ENCODE measurements around the gene SPOCK1. TPM values are rescaled to one million over a fixed set of nuclear protein-coding genes. Genes with fewer than 3 reads are reported as not detected.
A peak's percentile ranks its signal among the peaks of the same experiment; 100 is the strongest.

Gene SPOCK1
- total RNA-seq, 4 donors from 2014 or later, result 22.7 to 117 (median 41.8) TPM

DNA sequence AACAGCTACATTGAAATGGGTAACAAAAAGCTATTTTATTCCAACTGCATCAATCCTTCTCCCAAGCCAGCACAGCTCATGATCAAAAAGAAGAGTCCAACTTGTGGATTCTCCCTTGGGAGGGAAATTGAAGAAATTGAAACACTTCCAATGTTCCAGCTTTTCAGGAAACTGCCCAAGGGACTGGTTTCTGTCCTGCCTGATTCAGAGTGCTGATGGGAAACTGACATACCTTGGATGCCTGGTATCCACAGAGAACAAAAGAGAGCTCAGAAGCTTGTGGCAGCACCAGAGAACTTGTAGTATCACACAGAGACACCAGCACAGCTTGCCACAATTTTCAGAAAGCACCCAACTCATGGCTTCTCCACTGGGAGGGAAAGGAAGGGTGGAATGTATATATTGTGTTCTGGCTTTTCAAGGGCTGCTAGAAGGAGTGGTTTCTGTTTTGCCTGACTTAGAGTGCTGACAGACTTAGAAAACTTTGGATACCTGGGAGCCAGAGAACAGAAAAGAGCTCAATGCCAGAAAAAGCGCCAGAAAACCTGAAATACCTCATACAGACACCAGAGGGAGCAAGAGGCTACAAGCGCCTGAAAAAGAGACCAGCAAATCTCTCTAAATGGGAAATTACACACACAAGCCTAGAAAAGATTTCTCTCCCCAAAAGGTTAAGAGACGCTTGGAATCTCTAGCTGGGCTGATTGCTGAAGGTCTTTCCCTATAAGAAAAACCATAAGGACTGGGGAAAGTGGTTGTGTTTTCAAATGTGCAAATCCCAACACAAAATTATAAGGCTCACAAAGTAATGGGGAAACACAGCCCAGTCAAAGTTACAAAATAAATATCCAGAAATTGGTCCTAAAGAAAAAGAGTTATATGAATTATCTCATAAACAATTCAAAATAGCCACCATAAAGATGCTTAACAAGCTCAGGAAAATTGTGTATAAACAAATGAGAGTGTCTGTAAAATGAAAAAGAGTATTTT is 178.8 kb downstream of the SPOCK1 start:
- no peak for ATAC-seq (ENCODE audit: low FRiP score)
- DNase-seq (ENCODE audit: low spot score), result no peak
- TF ChIP-seq, protein P1, sequence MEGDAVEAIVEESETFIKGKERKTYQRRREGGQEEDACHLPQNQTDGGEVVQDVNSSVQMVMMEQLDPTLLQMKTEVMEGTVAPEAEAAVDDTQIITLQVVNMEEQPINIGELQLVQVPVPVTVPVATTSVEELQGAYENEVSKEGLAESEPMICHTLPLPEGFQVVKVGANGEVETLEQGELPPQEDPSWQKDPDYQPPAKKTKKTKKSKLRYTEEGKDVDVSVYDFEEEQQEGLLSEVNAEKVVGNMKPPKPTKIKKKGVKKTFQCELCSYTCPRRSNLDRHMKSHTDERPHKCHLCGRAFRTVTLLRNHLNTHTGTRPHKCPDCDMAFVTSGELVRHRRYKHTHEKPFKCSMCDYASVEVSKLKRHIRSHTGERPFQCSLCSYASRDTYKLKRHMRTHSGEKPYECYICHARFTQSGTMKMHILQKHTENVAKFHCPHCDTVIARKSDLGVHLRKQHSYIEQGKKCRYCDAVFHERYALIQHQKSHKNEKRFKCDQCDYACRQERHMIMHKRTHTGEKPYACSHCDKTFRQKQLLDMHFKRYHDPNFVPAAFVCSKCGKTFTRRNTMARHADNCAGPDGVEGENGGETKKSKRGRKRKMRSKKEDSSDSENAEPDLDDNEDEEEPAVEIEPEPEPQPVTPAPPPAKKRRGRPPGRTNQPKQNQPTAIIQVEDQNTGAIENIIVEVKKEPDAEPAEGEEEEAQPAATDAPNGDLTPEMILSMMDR (IDR thresholded peaks at IDR 0.05), result peak in 2 of 3 donors; percentile 16 to 76

GRCh38 chr5:137318027-137318426 is 181.1 kb downstream of the SPOCK1 start:
- no peak for DNase-seq (ENCODE audit: low spot score)
- TF ChIP-seq, protein P1 (IDR thresholded peaks at IDR 0.05), result no peak
- no peak for ATAC-seq (ENCODE audit: low FRiP score)

DNA sequence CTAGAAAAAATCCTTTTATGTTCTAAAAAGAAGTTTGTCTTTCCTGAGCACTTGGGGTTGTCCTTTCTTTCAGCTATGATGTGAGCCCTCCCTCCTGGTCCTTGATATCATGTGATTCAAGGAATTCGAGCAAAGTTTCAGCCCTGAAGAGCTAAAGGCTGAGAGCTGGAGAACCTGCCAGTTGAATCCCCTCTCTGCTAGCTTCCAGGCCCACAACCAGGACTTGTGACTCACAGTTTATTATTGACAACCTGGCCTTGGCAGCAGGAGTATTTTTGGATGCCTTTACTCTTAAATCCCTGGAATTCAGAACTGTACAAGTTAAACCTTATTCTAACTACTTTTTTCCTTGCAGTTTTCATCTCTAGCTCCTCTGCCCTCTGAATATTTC is 182.8 kb downstream of the SPOCK1 start:
- DNase-seq (ENCODE audit: low spot score) (no peak), ATAC-seq (ENCODE audit: low FRiP score) (no peak)
- TF ChIP-seq, protein P1 (IDR thresholded peaks at IDR 0.05), result no peak

GRCh38 chr5:137315534-137316345 is 183.4 kb downstream of the SPOCK1 start:
- ATAC-seq (ENCODE audit: low FRiP score) (no peak), DNase-seq (ENCODE audit: low spot score) (no peak)
- TF ChIP-seq, protein P1 (IDR thresholded peaks at IDR 0.05), result no peak

DNA sequence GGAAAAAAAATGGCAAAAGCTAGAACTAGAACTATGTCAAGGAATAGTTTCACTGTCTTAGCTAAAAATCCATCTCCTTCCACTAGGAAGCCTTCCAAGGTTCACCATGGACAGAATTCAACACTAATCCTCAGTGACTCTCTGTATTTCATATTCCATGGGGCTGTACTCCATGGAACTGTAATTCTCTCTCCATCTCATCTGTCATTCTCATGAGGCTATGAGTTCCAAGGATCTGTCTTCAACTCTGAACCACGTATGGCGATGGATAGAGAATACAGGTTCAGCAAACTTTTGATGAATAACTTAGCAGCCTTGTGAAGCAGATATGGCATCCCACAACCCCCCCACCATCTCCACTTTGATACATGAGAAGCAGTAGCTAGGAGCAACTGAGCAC is 184.0 kb downstream of the SPOCK1 start:
- TF ChIP-seq, protein P1 (IDR thresholded peaks at IDR 0.05), result no peak
- no peak for ATAC-seq (ENCODE audit: low FRiP score)
- DNase-seq (ENCODE audit: low spot score), result no peak

DNA sequence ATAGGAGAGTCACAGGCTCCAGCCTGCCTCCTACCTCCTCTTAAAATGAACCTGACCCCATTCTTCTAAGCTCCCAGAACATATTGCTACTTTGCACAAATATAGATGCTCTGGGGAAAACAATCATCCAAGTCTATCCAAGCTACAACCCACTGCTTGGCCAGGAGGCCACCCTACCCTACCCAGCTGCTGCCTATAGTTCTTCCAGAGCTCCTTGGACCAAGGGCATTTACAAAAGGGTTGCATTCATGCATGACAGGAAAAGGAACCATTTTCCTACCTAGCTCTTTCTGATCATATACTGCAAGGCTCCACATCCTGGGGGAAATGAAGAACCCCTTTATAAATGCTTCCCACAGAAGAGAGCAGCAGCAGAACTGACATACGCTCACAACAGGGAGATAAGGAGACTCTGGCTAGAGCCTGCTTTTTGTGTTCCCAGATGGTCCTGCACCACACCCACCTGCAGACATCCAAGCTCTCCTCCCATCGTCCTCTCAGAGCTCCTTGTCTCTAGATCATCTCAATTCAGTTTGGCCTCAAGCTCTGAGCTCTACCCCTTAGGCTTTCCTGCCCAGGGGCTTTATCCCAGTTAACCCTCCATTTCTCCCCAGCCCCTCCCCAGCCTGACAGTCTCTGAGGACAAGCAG is 185.5 kb downstream of the SPOCK1 start:
- DNase-seq (ENCODE audit: low spot score) (no peak), ATAC-seq (ENCODE audit: low FRiP score) (no peak)
- TF ChIP-seq, protein P1 (IDR thresholded peaks at IDR 0.05), result no peak

All from omental fat pad (tissue), 4 donors.